A673 (cell line): ENCODE data around the gene SPINT1. TPM values are rescaled to one million over a fixed set of nuclear protein-coding genes. Genes with fewer than 3 reads are reported as not detected.

Source experiments
- BruUV-seq: library from RNA; stranded (reverse); fragments of 400-500 nt; replicated peaks from 2 replicates; lab custom pipeline; 2021; lab: Mats Ljungman, UMichigan
- CTCF ChIA-PET: fragments of 300-600 bp; sonication (Branson Sonifier 250); formaldehyde crosslinking; loops from one replicate; lab custom pipeline; 2022; ENCODE audit warnings: antibody characterized with exemption; lab: Charles Lee
- POLR2A ChIA-PET: fragments of 300-600 bp; sonication (Branson Sonifier 250); formaldehyde crosslinking; loops from one replicate; lab custom pipeline; 2022; ENCODE audit warnings: antibody characterized with exemption; ENCODE audit not compliant: low non-redundant PET; lab: Charles Lee
- DNase-seq: peaks from one replicate; pipeline ENCODE4 v3.0.0-alpha.2; 2015; ENCODE audit warnings: low spot score
- H3K27ac ChIP-seq: fragments of 200-600 bp; sonication (generic); 2 replicates; pipeline ENCODE4 v1.5.1; 2016; ENCODE audit warnings: mixed run types, low read depth, mild to moderate bottlenecking, mixed read lengths, antibody characterized with exemption, low read length; ENCODE audit not compliant: poor library complexity, severe bottlenecking
- H3K27me3 ChIP-seq: fragments of 200-600 bp; sonication (generic); replicated peaks from 2 replicates; pipeline ENCODE4 v1.6.1; 2017; ENCODE audit warnings: mixed run types, low read depth, mild to moderate bottlenecking, mixed read lengths, antibody characterized with exemption, low read length; ENCODE audit not compliant: insufficient read depth, poor library complexity
- H3K36me3 ChIP-seq: fragments of 200-600 bp; sonication (generic); 2 replicates; pipeline ENCODE4 v1.6.1; 2016; ENCODE audit warnings: mixed run types, mild to moderate bottlenecking, mixed read lengths, antibody characterized with exemption, low read length; ENCODE audit not compliant: insufficient read depth, poor library complexity, severe bottlenecking
- H3K4me1 ChIP-seq: fragments of 200-600 bp; sonication (generic); 2 replicates; pipeline ENCODE4 v1.6.1; 2017; ENCODE audit warnings: mixed run types, mild to moderate bottlenecking, mixed read lengths, antibody characterized with exemption, low read length; ENCODE audit not compliant: insufficient read depth, poor library complexity, severe bottlenecking
- H3K4me3 ChIP-seq: fragments of 200-600 bp; sonication (generic); 2 replicates; pipeline ENCODE4 v1.5.1; 2016; ENCODE audit warnings: low read depth, mixed run types, mild to moderate bottlenecking, mixed read lengths, low read length; ENCODE audit not compliant: poor library complexity, severe bottlenecking
- H3K9me3 ChIP-seq: fragments of 200-600 bp; sonication (generic); 2 replicates; pipeline ENCODE4 v1.6.1; 2016; ENCODE audit warnings: mixed run types, low read depth, mild to moderate bottlenecking, mixed read lengths, antibody characterized with exemption, low read length; ENCODE audit not compliant: poor library complexity, severe bottlenecking
- EZH2 ChIP-seq: fragments of 200-600 bp; sonication (generic); IDR thresholded peaks from 2 replicates; pipeline ENCODE4 v1.6.1; 2017; ENCODE audit warnings: borderline replicate concordance, low read depth, mild to moderate bottlenecking, mixed read lengths, antibody characterized with exemption, low read length; ENCODE audit not compliant: poor library complexity, severe bottlenecking
- intact Hi-C: fragments of 100-400 bp; cut with micrococcal nuclease; formaldehyde crosslinking; loops from one replicate; pipeline ENCODE4 v1.10.0; 2022; ENCODE audit not compliant: unreplicated experiment
- total RNA-seq: library from RNA; stranded (reverse); gene quantifications from 2 replicates; pipeline ENCODE4 v1.2.3, GENCODE V29; 2021
- TF ChIP-seq, protein P1 (sequence below): fragments of 300-800, 200-600 bp; sonication (generic); conservative IDR thresholded peaks from 2 replicates; pipeline ENCODE4 v1.5.1; 2017; ENCODE audit warnings: low read depth, mild to moderate bottlenecking, antibody characterized with exemption, low read length, moderate library complexity, mixed read lengths

SPINT1 gene
- total RNA-seq, 1 experiment from 2014 or later, result 1.9 TPM

DNA sequence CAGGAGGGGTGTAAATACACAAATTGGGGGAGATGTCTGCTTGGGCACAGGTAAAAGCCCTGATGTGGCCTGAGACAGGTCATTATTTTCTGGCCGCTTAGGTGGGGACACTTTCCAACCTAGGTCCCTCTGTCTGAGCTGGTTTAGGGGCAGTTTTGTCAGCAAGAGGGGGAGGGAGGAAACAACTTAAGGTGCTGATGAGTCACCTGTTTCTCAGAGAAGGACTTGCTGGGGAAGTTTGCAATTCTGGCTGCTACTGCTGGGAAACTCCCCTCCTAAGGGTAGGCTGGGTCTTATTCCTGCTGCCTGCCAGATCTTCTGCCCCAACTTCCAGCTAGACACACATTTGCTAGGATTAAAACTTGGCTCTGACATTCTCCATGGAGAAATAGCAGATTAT lies 34.9 kb downstream of the SPINT1 start:
- Histone ChIP-seq H3K9me3 (no peaks in the 10 kb centered on the region), H3K27ac (no peak overlapping the region), H3K27me3 (no peaks in the 10 kb centered on the region), H3K4me3 (no peak overlapping the region), H3K4me1 (peaks cover 4% of the 10 kb centered on the region), H3K36me3 (no peaks in the 10 kb centered on the region)
- intact Hi-C loops, result no loop called here
- TF ChIP-seq, protein P1, sequence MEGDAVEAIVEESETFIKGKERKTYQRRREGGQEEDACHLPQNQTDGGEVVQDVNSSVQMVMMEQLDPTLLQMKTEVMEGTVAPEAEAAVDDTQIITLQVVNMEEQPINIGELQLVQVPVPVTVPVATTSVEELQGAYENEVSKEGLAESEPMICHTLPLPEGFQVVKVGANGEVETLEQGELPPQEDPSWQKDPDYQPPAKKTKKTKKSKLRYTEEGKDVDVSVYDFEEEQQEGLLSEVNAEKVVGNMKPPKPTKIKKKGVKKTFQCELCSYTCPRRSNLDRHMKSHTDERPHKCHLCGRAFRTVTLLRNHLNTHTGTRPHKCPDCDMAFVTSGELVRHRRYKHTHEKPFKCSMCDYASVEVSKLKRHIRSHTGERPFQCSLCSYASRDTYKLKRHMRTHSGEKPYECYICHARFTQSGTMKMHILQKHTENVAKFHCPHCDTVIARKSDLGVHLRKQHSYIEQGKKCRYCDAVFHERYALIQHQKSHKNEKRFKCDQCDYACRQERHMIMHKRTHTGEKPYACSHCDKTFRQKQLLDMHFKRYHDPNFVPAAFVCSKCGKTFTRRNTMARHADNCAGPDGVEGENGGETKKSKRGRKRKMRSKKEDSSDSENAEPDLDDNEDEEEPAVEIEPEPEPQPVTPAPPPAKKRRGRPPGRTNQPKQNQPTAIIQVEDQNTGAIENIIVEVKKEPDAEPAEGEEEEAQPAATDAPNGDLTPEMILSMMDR, result no peak
- no peak for TF ChIP-seq EZH2
- ChIA-PET POLR2A (interaction anchor here (0.6 to 0.9 kb wide), 2 partner anchors 289 to 538 kb away, joined by 4 to 13 read pairs; partner anchors contain the start of gene CCDC9B), CTCF (interaction anchor here (0.6 to 0.8 kb wide), 2 partner anchors 13 to 19 kb away, joined by 3 to 5 read pairs; no protein-coding TSS in a partner anchor)
- DNase-seq, result no peak
- BruUV-seq, result no TSS peak

DNA sequence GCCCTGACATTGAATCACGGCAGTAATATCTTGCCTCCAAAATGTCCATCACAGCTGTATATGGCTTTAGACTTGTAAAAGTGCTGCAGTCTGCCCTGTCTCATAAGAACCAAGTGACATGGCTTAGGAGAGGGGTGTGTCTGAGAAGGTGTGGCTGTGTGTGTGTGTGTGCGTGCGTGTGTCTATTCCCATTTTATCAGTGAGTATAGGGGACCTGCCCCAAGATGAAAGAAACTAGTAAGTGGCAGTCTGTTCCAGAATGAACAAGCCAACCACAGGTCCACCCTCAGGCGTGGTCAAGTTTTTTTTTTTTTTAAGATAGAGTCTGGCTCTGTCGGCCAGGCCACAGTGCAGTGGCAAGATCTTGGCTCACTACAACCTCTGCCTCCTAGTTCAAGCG lies 35.8 kb downstream of the SPINT1 start:
- POLR2A ChIA-PET, result no interaction called here
- intact Hi-C loops, result no loop called here
- CTCF ChIA-PET, result no interaction called here
- Histone ChIP-seq H3K9me3 (no peaks in the 10 kb centered on the region), H3K27ac (no peak overlapping the region), H3K4me3 (no peak overlapping the region), H3K36me3 (no peaks in the 10 kb centered on the region), H3K27me3 (no peaks in the 10 kb centered on the region), H3K4me1 (peaks cover under 1% of the 10 kb centered on the region)
- BruUV-seq, result no TSS peak
- TF ChIP-seq, protein P1, result no peak
- TF ChIP-seq EZH2, result no peak
- DNase-seq, result no peak

DNA sequence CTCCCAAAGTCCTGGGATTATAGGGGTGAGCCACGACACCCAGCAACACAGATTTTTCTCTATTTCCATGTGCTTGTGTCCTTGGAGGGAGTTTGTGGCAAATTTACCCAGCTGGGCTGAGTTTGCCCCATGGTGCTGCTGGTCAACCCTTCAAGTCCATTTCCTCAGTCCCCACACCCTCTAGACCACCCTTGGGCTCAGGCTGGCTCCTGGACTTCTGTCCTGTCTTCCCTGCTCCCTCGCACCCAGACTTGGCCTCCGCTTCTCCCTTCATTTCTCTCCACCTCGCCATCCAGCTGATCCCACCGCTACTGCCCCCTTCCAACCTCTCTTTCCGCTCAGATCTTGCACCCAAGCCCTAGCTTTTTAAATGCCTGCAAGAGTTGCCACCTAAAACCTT lies 37.5 kb downstream of the SPINT1 start:
- TF ChIP-seq, protein P1, result no peak
- no peak for TF ChIP-seq EZH2
- no peaks in the 10 kb centered on the region for H3K9me3 ChIP-seq
- no peak overlapping the region for H3K27ac ChIP-seq
- intact Hi-C loops, result no loop called here
- DNase-seq, result no peak
- no peaks in the 10 kb centered on the region for H3K27me3 ChIP-seq
- no TSS peak for BruUV-seq
- no peak overlapping the region for H3K4me3 ChIP-seq
- POLR2A ChIA-PET, result no interaction called here
- H3K36me3 ChIP-seq, result no peaks in the 10 kb centered on the region
- CTCF ChIA-PET, result interaction anchor here (1.6 kb wide), 1 partner anchor 11 kb away, joined by 6 read pairs; no protein-coding TSS in a partner anchor
- no peaks in the 10 kb centered on the region for H3K4me1 ChIP-seq
